ENCODE data around the gene CDC6.

CDC6 gene

DNA sequence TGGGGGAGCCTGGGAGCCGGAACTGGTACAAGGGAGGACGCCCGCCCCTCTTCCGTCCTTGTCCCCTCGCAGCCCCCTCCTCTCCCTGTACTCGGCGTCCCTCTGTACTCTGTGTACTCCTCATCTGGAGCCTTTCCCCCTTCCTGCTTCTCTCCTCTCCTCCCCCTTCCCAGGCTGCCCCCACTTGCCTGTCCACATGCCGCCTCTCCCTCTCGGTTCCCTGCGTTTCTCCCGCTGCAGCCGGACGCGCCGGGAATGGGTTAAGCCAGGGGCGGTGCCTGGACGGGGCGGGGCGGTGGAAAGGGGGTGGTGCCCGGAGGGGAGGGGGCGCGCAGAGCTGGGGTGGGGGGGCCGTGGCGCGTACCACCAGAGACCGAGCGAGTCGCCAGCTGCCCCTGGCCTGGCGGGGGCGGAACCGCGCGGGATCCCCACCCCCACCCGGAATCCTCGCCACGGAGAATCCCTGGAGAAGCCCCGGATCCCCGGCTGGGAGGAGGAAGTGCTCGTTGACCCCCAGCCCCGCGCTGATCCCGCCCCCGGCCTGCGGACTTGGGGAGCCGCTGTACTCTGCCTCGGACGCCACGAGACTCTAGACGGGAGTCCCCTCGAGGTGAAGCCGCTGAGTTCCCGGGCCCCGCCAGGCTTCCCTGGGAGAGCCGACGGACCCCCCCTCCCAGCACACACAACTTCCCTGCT, 54.3 kb downstream of the CDC6 start:
- no peak for DNase-seq

DNA sequence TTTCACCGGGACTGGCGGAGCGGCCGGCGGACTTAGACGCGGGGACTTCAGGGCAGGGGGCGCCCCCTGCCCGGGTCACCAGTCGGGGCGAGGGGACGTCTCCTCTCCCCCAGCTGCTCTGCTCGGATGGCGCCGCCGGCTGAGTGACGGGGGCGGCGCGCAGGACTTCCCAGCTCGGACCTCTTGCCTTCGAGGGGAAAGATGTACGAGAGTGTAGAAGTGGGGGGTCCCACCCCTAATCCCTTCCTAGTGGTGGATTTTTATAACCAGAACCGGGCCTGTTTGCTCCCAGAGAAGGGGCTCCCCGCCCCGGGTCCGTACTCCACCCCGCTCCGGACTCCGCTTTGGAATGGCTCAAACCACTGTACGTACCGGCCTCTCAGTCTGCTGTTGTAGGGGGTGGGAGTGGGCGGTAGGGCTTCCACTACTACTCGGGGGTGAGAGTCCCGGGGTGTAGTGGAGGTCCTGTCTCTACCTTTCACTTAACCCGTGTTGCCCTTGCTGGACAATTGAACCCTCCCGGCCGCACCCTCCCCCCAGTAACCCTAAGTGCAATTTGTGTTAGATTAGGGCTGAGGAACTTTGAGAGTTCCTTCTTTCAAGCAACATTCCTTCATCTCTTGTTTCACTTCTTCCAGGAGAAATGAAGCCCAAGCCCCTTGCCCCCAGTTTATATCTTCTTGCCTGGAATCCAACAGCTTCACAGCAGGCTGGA, 55.0 kb downstream of the CDC6 start:
- no peak for DNase-seq

DNA sequence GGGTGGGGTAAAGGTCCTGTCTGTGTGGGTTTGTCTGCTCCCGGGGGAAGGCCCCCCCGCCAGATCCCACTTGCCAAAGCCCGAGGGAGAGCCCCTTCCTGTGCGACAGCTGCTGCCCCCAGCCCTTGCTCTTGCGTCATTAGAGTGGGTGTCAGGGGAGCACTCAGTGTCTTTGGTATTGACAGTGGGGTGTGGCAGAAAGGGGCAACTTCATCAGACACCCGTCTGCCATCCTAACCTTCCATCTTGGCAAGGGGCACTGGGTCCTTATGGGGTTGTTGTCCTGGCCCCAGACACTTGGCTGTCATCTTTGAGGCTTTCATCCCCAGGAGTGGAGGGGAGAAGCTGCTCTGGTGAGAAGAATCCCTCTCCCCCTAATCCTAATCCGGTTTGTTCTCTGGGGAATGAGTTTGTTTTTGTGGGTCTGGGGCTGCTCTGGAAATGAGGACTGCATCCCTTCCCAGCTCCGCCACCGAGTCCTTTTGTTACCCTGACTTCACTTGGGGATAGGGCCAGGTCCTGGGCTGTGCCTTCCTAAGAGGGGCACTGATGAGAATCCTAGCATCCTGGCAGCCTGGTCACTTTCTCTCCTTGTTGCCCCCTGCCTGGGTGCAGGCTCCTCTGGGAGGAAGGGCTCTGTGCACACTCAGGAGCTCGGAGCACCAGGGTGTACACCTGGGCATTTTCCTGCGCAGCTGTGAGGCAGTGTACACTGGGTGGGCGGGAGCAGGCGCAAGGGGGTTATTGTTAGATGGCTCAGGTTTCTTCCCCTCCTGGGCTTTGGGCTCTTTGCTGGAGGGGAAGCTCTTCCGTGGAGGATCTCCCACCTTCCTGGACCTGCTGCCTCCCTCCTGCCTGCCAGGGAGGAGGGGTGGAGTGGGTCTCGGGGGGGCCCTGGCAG, 55.8 kb downstream of the CDC6 start:
- DNase-seq = no peak

DNA sequence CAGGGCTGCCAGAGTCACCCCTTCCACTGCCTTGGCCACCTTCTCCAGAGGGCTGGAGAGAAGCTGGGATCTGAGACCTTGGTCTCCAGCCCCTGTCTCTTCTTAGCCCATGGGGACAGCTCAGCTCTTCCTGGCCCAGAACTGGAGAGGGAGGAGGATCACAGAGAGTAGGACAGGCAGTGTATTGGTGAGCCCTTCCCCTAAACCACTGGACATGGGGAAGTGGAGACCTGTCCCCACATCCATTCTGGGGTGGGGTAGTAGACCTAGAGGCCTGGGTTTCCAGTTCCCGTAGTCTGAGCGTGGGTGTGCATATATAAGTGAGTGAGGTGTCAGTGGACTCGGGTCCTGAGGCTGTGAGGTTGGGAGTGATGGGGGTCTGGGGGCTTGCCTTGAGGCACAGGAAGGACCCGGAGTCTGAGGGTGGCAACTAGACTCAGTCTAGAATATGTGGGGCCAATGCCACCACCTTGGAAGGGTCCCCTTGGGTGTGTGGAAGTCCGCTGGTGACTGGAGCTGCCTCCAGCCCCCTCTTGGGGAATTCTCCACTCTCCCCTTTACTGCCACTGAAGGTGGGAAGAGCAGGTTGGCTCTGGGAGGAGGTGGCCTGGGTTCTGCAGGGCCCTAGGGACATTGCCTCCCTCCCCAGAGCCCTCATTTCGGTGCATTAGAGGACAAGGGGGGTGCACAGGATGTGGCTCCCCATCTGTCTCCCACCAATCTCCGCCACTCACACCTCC, 56.9 kb downstream of the CDC6 start:
- DNase-seq = no peak

DNA sequence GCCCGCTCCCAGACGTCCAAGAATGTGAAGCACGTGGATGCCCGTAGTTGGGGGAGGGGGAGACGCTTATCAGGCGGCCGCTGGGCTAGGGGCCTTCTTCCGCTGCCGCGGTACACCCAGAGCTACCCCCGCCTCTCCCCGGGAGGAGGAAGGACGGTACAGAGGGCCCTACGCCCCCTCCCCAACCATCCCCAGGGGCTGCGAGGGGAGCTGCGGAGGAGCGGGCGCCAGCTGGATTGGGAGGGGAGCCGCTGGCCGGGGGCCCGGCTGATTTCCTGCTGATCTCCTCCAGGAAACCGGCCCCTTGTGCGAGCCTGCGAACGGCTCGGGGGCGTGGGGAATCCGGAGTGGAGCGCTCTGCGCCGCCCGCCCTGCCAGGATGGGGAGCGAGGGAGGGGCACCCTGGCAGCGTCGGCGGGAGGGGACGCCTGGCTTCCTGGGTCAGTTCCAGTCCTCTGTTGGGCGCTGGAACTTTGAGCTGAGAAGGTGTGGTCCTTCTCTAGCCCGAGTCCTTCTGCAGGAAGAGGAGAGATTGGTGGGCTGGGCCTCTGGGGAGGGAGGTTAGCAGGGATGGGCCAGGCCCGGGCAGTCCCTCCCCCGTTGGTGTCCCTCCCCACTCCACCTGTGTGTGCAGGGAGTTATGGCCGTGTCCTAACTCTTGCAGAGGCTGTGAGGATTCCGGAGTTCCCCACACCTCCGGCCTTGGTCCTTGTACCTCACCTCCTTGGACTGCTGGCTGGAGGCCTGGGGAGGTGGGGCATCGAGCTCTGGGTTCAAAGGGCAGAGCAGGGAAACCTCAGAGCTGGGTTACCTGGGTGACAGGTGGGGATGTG, 57.7 kb downstream of the CDC6 start:
- DNase-seq = no peak

DNA sequence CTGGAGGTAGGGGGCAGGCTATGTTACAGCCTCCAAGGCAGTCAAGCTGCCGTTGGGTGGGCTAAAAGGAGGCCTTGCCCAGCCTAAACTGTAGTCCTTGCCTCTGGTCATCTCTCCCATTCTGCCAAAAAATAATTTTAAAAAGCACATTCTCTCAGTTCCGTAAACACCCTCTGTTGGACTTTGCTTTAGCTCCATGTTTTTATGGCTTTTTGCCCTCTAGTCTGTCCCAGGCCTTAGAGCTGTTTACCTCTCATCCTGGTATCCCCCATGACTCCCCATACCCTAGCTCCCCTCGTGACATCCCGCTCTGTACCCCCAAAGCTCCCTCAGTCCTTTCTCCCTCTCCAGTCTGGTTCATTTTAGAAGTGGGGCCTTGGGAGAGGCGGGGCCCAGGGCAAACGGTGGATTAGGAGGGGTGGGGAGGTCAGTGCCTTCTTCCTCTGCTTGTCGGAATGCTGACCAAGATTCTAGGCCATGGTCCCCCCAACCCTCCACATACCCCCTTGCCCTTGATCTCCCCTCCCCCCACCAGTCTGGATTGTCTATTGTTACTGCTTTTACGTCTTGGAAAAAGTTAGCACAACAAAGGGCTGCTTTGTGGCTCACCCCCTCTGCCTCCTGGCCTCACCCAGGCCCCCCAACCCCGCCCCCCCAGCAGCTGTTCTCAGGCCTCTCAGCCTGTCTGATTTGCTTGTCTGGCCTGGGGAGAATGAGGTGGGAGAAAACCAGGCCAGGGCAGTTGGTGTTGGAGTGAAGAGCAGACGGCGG, 58.5 kb downstream of the CDC6 start:
- DNase-seq = no peak

DNA sequence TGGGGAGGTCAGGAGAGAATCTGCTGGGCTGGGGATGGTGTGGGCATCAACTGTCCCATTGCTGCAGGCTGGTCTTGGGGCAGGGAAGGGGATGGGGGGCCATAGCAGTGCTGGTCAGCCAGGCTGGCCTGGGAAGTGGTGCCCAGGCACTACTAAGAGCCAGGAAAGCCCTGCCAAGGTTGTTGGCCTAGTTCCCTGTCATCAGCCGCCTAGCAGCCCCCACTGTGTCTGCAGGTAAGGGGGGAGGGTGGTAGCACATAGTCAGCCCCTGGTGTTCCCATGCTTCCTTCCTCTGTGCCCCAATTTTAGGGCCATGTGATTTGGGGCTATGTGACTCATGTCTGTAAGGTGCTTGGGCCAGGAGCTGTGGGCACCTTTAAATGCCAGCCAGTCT, 59.1 kb downstream of the CDC6 start:
- DNase-seq = no peak

DNA sequence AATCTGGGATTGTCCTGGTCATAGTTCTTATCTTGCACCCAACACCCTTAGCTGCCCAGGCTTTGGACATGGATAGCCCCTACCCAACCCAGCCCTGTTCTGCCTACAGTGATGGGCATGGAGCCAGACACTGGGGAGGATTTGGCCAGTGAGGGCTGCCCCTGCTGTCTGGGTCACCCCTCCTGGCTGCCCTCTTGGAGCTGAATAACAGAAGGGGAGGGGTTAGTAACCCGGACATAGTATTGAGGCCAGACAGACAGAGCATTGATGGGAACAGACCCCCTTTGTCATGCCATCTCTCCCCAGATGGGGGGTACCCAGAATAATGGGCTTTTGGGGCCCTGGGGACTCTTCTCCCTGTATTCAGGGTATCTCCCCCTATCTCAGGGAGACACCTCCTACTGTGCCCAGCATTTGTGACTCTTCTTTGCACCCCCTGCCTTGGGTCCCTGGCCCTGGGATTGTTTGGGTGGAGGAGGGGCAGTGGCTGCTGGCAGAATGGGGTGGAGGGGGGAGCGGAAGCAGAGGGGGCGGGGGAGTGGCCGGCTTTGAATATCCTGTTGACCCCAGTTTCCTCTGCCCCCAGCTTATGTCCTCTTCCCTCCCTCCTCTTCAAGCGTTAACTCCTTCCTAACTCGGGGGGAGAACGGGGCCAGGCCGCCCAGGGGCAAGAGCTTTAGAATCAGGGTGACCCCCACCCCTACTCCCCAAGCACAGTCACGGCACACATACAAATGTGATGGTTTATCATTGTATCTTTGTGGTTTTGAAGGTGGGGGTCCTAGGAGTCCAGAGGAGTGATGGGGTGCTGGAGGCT, 59.8 kb downstream of the CDC6 start:
- DNase-seq = no peak

DNA sequence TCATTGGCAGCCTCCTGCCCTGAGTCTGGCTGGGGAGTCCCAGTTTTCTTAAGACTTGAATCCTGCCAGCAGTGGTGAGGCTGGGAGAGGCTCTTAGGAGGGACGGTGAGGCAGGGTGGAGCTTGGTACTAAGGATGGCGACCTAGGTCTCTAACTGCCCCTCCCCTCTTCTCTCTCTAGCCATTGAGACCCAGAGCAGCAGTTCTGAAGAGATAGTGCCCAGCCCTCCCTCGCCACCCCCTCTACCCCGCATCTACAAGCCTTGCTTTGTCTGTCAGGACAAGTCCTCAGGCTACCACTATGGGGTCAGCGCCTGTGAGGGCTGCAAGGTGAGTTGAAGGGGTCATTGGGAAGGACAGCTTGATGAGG, 60.4 kb downstream of the CDC6 start:
- no peak for DNase-seq

DNA sequence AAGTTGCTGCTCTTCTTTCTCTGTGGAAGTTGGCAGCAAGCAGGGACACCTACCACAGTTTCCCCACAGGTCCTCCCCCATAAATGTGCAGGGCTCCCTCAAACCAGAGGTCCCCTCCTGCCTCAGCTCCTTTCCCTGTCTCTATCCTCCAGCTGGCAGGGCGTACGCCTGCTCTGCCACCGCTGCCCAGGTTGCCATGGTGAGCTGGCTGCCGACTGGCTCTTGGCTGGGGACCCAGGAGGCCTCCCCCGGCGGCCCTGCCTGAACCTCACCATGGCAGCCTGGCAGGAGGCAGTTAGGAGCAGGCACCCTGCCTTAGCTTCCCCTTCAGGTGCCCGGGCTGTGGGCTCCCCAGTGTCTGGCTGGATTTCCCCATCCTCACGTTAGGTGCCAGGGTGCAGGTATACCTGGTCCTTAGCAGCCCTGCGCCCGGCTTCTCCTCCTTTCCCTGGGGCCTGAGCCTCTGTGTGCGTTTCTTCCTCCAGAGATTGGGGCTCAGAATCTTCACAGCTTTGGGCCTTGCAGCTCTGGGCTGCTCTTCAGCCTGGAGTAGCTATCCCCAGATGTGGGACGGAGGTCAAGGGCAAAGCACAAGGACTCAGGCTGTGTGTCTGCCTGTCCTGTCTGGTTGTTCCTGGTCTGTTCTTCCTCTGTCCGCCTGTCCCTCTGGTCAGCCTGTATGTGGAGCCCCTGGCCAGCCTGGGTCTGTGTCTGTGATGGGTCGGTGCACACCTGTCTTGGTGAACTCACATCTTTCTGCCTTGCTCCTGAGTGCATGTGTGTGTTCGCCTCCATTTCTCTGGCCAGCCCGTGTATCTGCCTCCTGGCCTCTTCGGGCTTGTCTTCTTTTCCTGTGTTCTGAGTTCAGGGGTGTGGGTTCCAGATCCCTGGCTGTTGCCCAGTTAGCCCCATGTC, 61.1 kb downstream of the CDC6 start:
- DNase-seq = no peak

DNA sequence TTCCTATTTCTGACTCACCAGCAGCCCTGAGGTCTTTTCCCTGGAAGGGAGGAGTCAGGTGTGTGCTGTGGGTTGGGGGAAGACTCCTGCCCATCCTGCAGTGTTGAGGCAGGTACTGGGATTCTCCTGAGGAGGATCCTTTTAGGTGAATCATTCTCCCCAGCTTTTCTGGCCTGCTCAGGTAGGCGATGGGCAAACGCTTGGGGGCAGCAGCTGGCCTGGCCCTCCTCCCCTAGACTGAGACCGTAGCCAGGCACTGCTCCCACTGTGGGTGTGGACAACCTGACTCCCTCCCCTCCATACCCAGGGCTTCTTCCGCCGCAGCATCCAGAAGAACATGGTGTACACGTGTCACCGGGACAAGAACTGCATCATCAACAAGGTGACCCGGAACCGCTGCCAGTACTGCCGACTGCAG, 61.8 kb downstream of the CDC6 start:
- no peak for DNase-seq

DNA sequence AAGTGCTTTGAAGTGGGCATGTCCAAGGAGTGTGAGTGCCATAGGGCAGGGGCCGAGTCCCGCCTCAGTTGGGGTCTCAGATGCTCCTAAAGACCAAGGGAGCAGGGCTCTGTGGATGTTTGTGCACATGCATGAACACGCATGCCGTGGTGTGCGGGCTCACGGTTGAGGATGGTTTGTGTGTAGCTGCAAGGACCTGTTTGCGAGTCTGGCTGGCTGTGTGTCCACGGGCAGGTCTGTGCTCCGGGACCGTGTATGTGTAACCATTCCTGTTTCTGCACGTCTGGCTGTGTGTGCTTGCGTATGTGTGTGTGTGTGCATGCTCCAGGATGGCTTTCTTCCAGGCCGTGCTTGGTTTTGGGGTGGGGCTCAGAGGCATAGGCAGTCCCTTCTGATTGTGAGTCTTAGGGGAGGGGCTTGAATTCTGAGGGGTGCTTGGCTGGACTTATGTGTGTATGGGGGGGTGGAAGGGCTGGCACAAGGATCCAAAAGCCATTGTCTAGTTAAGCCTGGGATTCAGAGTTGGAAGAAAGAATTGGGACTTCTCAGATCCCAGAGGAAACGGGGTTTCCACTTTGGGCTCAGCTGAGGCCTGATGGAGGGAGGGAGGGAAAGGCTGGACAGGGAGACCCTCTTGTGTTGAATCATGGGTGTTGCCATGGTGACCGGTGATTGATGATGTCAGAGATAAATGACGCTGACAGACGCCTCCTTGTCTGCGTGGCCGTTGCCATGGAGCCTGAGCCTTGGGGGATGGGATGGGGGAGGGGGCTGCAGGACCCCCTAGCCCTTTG, 62.4 kb downstream of the CDC6 start:
- no peak for DNase-seq

DNA sequence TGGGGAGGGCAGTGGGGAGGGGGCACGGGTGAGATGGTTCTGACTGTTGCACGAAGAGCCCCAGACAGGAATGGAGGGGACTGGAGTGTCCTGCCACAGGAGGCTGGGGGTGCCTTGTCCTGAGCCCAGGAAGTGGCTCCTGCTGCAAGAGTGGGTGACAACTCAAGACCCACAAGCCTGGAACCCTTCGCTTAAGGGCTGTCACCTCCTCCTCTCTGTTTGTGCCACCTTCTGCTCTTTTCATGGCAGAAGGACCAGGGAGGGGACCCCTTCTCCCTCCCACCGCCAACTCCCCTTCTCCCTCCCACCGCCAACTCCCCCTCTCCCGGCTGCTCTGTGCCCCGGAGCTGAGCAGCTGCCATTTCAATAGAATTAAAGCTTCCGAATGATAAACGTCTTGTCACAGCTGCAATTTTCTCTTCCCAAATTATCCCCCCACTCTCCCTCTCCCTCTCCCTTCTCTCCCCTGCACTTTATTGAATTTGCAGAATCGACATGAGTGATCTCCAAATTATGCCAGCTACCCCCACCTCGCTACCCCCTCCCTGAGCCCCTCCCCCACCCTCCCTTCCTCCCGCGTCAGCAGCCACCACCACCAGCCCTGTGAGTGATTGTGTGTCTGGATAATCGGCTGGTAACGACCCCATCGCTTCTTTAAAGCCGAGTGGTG, 63.1 kb downstream of the CDC6 start:
- no peak for DNase-seq

DNA sequence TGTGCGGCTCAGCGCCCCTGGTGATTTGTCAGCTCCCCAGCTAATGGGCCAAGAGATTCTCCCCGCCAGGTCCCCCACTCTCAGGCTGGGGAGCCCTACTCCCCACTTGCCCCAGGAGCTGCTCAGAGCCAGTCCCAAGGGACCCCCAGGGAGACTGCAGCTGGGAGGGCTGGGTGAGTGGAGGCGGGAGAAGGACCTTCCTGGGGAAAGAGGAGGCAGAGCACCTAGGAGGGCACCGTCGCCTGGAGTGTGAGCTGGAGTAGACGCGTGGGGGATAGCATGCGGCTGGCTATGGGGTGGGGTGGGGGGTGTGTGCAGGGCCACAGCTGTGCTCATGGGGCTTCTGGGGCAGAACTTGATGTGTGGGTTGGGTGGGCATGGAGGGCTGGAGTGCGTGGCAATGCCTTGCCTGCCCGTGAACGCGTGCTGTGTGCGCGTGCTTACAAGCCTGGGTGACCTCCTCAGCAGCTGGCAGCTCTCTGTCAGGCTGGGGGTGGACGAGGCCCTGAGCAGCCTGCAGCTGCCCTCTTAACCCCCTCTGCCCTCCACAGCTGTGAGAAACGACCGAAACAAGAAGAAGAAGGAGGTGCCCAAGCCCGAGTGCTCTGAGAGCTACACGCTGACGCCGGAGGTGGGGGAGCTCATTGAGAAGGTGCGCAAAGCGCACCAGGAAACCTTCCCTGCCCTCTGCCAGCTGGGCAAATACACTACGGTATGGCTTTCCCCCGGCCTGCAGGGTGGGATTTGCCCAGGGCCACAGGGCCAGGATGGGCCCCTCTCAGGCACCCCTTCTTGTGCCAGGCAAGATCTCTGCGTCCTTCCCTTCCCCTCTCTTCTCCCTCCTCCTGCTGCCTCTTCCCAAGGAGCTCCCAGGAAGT, 63.9 kb downstream of the CDC6 start:
- DNase-seq = no peak

DNA sequence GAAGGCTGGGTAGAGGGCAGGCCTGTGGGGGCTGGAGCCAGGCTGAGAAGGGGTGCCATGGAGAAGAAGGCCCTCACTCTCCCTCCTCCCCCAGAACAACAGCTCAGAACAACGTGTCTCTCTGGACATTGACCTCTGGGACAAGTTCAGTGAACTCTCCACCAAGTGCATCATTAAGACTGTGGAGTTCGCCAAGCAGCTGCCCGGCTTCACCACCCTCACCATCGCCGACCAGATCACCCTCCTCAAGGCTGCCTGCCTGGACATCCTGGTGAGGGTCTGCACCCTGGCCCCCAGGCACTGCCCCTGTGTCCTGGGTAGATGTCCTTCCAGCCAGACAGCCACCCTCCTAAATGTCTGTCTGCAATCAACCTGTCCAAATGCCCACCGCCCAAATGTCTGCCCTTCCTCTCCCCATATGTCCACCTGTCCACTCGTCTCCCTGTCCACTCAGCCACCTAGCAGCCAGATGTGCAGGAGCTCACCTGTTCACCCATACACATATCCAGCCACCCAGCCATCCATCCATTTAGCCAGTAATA, 64.6 kb downstream of the CDC6 start:
- no peak for DNase-seq

DNA sequence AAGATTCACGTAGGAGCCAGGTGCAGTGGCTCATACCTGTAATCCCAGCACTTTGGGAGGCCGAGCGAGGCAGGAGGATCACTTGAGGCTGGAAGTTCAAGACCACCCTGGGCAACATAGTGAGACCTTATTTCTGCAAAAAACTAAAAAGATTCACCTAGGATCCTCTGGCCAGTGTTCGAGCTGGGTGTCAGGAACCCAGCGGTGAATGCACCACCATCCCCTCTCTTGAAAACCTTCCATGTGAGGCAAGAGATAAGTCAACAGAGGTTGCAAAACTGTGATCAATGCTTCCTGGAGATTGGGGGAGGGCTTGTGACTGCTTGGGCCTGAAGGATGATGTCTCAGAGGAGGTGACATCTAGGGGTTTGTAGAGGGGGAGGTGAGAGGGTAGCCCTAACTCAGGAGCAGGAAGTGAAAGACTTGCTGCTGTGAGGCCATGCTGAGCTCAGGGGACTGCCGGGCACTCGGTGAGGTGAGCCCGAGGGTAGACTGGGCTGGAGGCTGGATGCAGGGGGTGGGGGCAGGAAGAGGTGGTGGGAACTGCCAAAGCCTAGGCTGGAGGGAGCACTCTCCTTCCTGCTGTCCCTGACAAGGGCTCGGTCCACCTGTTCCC, 65.2 kb downstream of the CDC6 start:
- no peak for DNase-seq
